Erythroblast (primary cell): ENCODE results near the gene PTGR3.
A peak's percentile ranks its signal among the peaks of the same experiment; 100 is the strongest.

Experiments
- GATA1 ChIP-seq: IDR thresholded peaks from 2 replicates; pipeline ENCODE4 v1.6.1; 2011; ENCODE audit warnings: low read depth, mild to moderate bottlenecking, control low read depth, low read length, moderate library complexity
- POLR2A ChIP-seq: IDR thresholded peaks from 2 replicates; pipeline ENCODE4 v1.6.1; 2011; ENCODE audit warnings: mild to moderate bottlenecking, low read length

- TF ChIP-seq POLR2A (peak; percentile 40), GATA1 (no peak)
These were observed 644 bp downstream of the PTGR3 start for GRCh38 chr18:75208155-75208835.
